Measurements from ENCODE around the gene DENND5A.

Gene DENND5A

GRCh38 chr11:9178716-9179115 is 86.4 kb downstream of the DENND5A start:
- no peak for TF ChIP-seq CTCF (IDR thresholded peaks at IDR 0.05)

GRCh38 chr11:9177438-9178091 is 87.6 kb downstream of the DENND5A start:
- TF ChIP-seq CTCF (IDR thresholded peaks at IDR 0.05) = no peak

- TF ChIP-seq CTCF (IDR thresholded peaks at IDR 0.05) = no peak
Measured at GRCh38 chr11:9176550-9176949, 88.6 kb downstream of the DENND5A start.

GRCh38 chr11:9176136-9176535 is 89.0 kb downstream of the DENND5A start:
- no peak for TF ChIP-seq CTCF (IDR thresholded peaks at IDR 0.05)

- TF ChIP-seq CTCF (IDR thresholded peaks at IDR 0.05) = no peak
Measured at GRCh38 chr11:9172389-9172788, 92.8 kb downstream of the DENND5A start.

GRCh38 chr11:9170450-9170849 is 94.7 kb downstream of the DENND5A start:
- no peak for TF ChIP-seq CTCF (IDR thresholded peaks at IDR 0.05)

- TF ChIP-seq CTCF (IDR thresholded peaks at IDR 0.05) = no peak
Measured at GRCh38 chr11:9169595-9170295, 95.4 kb downstream of the DENND5A start.
